Testis (tissue), 2 donors: Measurements from ENCODE around the gene NCAM1.

Experiments
- POLR2A ChIP-seq: fragments of 450-650 bp; IDR thresholded peaks from one replicate; pipeline ENCODE4 v1.6.1; 2017; ENCODE audit warnings: antibody characterized with exemption, mild to moderate bottlenecking, moderate library complexity
- TF ChIP-seq, protein P1 (sequence below), 3 experiments: fragments of 450-650 bp in 2 of 3; fragments of 200-600 bp in 1 of 3; sonication (generic) in 1 of 3; IDR thresholded peaks; one replicate each; pipeline ENCODE4 v1.5.1; 2016 to 2019; ENCODE audit warnings: antibody characterized with exemption in 3 of 3, mild to moderate bottlenecking in 2 of 3, moderate library complexity in 1 of 3

DNA sequence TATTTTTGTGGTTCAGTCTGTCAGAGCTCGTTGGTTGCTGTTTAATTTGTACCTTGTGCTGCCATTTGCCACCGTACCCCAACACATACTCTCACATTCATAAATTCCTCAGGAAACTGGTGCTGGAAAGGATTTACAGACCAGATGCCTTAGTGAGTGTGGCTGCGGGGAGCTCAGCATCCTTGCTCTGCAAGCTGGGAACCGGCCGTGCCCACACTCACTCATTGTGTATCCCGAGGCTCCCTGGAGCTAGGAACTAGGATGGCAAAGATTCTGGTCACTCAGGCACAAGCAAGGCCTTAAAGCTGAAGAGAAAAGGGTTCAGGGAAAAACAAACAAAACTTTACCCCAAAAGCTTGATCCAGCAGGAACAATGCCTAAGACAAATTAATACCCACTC is 288.6 kb downstream of the NCAM1 start:
- no peak for TF ChIP-seq POLR2A
- TF ChIP-seq, protein P1, sequence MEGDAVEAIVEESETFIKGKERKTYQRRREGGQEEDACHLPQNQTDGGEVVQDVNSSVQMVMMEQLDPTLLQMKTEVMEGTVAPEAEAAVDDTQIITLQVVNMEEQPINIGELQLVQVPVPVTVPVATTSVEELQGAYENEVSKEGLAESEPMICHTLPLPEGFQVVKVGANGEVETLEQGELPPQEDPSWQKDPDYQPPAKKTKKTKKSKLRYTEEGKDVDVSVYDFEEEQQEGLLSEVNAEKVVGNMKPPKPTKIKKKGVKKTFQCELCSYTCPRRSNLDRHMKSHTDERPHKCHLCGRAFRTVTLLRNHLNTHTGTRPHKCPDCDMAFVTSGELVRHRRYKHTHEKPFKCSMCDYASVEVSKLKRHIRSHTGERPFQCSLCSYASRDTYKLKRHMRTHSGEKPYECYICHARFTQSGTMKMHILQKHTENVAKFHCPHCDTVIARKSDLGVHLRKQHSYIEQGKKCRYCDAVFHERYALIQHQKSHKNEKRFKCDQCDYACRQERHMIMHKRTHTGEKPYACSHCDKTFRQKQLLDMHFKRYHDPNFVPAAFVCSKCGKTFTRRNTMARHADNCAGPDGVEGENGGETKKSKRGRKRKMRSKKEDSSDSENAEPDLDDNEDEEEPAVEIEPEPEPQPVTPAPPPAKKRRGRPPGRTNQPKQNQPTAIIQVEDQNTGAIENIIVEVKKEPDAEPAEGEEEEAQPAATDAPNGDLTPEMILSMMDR (IDR thresholded peaks at IDR 0.05): no peak
